GM11168 (cell line): ENCODE data around the gene NEAT1.

Experiments used
- in situ Hi-C: fragments of 300-500 bp; cut with MboI; formaldehyde crosslinking; loops from one replicate; pipeline ENCODE4 v1.12.0; 2022; ENCODE audit warnings: low sequenced_read_pairs; ENCODE audit not compliant: unreplicated experiment

NEAT1 gene

DNA sequence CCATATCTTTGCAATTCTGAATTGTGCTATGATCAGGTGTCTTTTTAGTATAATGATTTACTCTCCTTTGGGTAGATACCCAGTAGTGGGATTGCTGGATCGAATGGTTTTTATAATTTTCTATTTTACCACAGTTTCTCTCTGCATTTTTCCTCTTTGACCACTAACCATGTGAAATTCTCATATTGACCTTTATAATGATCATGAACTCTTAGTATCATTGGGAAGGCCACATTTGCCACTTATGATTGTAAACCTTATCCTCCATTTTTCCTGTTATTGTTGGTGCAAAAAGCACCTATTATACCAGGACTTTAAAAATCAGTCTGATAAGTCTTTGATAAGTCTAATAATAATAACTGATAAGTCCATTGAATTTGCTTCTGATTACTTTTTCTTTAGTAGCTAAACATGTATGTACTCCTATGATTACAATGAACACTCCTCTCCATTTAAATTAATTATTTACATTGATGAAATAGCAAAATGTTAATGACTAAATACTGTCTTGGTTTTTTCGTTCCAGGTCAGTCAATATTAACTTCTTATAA lies 9.6 kb downstream of the NEAT1 start:
- in situ Hi-C loops: no loop called here

GRCh38 chr11:65432686-65433582 lies 10.3 kb downstream of the NEAT1 start:
- in situ Hi-C loops: no loop called here

DNA sequence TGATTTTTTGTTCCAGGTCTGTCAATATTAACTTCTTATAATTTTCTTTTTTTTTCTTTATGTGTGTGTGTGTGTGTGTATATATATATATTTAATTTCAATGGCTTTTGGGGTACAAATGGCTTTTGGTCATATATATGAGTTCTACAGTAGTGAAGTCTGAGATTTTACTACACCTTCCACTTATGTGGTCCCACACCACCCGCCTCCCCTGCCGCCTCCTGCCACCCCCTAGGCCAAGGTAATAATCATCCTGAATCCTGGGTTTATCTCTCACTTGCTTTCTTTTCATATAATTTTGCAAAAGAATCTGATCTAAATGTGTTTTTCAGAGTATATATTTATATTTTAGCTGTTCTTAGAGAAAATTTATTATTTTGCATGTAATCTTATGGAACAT lies 11.1 kb downstream of the NEAT1 start:
- in situ Hi-C loops: no loop called here

- in situ Hi-C loops: no loop called here
Measured at GRCh38 chr11:65434057-65434666, 11.6 kb downstream of the NEAT1 start.

DNA sequence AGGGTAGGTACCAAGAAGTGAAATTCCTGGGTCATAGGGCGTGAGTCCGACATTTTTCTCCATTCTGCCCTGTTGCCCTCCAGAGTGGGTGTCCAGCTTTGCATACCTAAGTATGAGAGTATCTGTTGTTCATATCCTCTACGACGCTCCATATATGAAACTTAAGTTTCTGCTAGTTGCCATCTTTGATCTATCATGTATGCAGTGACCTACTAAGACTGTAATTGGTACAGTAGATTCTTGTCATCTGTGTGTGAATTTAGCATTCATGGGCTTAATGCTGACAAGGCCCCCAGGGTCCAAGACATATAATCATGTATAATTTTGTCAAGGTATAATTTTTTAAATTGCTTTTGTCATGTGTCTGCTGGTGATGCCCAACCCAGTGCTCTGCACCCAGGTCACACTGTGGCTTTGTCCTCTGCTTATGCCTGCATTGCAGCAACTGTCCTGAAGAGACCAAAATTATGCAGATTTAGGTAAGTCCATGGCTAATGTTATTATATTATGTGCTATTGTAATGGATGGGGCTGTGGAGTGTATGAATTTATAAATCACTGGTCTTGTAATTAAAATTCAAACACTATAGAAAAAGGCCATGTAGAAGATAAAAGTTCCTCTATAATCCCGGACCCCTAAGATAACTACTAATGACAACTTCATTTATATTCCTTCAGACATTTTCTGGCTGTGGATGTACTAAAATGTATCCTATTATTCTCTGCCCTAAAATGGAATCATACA lies 12.2 kb downstream of the NEAT1 start:
- in situ Hi-C loops: no loop called here

- in situ Hi-C loops: no loop called here
Measured at GRCh38 chr11:65435411-65435931, 12.9 kb downstream of the NEAT1 start.

DNA sequence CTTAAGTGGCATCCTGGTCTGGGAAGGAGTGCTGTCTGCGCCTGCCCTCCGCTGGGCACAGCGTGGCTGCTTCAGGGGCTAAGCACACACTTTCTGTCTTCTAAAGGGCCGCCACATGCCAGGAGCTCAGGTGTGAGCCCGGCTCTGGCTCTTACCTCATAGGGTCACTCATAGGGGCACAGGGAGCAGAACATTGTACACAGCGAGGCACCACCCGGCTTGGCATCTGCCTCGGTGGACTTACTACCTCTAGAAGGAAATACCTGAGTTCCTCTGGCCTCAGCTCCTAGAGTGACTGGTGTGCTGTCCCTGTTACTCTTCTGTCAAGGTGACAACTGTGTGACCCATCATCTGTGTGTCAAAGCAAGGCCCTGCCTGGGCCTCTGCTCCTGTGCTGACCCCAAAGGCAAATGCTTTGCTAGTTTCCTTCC lies 13.4 kb downstream of the NEAT1 start:
- in situ Hi-C loops: no loop called here

DNA sequence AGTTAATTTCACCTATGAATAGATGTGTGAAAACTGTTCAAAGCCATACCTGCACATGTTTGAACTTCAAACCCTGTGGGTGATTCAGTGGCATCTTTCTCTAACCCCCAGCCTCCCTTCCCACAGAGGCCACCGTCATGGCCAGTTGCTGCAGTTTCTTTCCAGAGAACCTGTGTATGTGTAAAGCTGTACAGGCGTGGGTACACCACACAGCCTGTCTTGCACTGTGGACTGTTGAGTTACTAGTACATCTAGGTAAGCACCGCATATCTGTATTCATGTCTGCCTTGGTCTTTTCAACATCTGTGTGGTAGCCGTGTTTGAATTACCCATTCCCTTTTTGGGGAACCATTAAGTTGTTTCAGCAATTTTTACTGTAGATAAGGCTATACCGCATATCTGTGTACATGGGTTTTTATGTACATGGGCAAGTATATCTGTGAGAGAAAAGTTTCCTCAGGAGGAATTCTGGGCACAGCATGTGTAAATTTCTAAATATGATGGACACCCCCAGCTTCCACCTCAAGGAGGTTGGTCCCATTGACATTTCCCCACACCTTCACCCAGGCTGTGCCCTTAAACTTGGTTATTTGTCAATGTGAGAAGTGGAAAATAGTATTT lies 13.9 kb downstream of the NEAT1 start:
- in situ Hi-C loops: no loop called here

DNA sequence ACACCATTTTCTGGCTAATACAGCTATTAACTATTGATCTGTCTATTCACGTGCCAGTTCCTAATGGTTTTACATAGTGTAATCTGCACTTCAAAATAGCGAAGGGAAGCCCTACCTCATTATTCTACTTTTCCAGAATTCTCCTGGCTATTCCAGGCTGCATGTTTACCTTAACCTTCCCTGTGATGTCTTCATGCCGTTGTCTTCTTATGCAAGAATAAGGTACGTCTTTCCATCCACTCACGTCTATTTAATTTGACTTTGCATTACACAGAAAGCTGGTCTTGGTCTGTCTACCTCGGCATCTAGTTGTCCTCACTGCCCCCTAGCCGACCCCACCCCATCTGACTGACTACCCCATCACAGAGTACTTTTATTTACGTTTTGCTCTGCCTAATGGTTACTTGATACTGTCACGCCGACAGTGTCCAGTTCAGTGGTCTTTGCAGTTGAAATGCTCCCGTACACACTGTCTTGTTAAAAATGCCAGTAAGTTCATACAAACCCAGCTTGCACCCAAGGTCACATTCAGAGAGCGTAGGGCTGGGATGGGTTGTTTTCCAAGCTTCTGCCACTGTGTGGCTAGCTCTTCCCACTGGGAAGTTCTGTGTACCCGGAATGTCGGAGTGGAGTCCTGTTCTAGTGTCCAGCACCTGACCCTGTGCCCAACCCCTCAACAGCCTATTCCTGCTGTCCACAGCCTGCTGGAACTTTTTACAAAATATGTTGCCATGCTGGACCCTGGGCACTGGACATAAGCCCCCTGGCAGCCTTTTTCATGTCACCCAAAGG lies 15.0 kb downstream of the NEAT1 start:
- in situ Hi-C loops: no loop called here

DNA sequence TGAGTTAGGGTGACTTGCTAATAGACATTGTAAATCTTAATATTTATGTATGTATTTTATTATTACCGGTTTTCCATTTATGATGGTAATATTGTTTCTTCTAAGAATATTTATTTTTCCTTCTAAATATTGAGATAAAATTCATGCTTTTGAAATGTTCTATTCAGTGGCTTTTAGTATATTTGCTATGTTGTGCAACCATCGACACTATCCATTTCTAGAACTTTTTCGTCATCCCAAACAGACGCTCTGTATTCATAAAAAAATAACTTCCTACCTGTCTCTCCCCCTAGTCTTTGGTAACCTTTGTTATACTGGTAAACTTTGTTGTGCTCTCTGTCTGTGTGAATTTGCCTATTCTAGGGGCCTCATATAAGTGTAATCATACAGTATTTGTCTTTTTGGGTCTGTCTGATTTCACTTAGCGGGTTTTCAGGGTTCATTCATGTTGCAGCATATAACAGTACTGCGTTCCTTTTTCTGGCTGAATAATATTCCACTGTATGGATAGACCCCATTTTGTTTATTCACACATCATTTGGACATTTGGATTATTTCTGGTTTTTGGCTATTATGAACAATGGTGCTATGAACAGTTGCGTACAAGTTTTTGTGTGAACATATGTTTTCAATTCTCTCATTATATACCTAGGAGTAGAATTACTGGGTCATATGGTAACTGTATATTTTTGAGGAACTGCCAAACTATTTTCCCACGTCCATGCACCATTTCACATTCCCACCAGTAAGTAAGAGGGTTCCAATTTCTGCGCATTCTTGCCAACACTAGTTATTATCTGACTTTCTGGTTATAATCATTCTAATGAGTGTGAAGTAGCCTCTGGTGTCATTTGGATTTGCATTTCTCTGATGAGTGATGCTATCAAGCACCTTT lies 15.9 kb downstream of the NEAT1 start:
- in situ Hi-C loops: no loop called here

GRCh38 chr11:65439331-65440181 lies 17.0 kb downstream of the NEAT1 start:
- in situ Hi-C loops: no loop called here

DNA sequence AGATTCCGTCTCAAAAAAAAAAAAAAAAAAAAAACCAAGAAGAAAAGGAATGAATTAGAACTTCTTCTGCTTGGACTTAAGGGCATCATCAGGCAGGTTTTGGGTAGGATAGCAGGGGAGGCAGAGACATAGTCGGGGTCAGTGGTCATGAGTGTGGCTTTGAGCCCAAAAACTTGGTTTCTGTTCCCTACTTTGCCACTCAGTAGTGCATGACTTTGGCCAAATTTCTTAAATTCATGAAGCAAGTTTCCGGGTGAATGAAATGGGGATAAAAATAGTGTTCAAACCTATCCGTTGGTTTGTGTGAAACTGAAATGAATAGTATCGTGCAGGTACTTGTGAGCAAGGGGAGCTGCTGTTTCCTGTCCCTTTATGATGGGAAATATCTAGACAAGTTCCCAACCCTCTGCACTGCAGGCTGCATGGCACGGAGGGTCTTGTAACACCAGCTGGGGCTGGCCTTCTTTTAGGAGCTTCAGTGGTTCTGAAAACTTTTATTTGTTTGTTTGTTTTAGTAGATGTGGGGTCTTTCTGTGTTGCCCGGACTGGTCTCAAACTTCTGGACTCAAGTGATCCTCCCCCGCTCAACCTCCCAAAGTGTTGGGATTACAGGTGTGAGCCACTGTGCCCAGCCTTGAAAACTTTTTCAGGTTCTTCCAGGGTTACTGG lies 18.4 kb downstream of the NEAT1 start:
- in situ Hi-C loops: no loop called here

- in situ Hi-C loops: no loop called here
Measured at GRCh38 chr11:65442842-65443331, 20.3 kb downstream of the NEAT1 start.

- in situ Hi-C loops: no loop called here
Measured at GRCh38 chr11:65444314-65445051, 21.9 kb downstream of the NEAT1 start.

DNA sequence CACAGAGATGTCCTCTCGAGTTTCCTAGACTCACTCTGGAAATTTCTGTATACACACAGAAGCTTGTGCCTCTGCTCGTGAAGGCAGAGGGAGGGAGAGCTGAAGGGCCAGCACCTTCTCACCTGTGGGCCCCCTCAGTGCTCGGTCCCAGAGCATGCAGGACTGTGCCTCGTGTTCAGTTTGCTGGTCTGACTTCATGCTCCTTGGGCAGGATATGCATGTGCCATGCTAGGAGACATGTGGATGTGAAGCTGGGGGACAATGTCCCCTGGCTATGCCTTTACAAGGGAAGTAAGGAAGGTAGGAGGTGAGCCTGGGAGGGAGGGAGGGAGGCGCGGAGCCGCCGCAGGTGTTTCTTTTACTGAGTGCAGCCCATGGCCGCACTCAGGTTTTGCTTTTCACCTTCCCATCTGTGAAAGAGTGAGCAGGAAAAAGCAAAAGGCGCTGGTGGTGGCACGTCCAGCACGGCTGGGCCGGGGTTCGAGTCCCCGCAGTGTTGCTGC lies 22.6 kb downstream of the NEAT1 start:
- in situ Hi-C loops: no loop called here
